GM06990 (cell line): Measurements from ENCODE around the gene PARVB.
A peak's percentile ranks its signal among the peaks of the same experiment; 100 is the strongest.

Source experiments
- DNase-seq: peaks from one replicate; pipeline ENCODE4 v3.0.0-alpha.2; 2011; ENCODE audit not compliant: insufficient read length; ENCODE audit errors: extremely low read depth
- H3K27me3 ChIP-seq: replicated peaks from 2 replicates; pipeline ENCODE4 v1.6.0; 2011; ENCODE audit warnings: low read length; ENCODE audit not compliant: control insufficient read depth, insufficient read depth
- H3K36me3 ChIP-seq: 2 replicates; pipeline ENCODE4 v1.5.1; 2011; ENCODE audit warnings: low read length; ENCODE audit not compliant: control insufficient read depth, insufficient read depth
- H3K4me3 ChIP-seq: replicated peaks from 2 replicates; pipeline ENCODE4 v1.5.1; 2011; ENCODE audit warnings: low read depth, mild to moderate bottlenecking, control low read depth, low read length
- CTCF ChIP-seq: IDR thresholded peaks from 2 replicates; pipeline ENCODE4 v1.5.1; 2011; ENCODE audit warnings: low read length, control low read depth, mild to moderate bottlenecking, inconsistent platforms; ENCODE audit not compliant: insufficient read depth, poor library complexity, severe bottlenecking

PARVB gene

DNA sequence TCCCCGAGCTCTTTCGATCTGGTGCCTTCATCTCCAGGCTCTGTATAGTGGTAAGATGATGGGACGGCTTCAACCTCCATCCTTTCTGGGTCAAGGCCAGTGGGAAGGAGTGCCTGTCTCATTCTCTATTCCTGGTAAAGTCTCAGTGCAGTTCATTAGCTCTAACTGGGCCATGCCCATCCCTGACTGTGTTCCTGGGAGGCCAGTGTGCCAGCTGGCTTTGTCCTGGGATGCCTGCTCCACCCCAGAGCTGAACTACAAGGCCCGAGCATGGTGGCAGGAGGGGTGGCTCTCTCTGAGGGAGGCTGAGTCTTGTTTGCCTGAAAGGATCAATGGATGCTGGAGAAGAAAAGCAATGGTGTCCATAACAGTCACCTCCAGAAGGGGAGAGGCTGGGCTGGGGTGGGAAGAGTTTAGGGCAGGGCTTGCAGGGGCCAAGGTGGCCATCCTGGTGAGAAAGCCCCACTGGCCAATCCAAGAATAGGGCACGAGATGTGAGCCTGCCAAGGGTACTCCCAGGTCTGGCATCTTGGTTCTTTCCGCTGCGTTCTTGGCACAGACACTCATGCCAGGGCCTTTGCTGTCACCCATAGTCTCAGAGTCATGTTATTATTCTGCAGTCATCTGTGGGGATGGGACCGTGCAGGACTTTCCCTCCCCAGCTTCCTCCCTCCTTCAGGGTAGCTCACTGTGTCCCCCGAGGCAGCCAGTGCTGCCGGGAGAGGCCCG, 60.1 kb downstream of the PARVB start:
- no peak for TF ChIP-seq CTCF
- Histone ChIP-seq H3K27me3 (no peaks in the 10 kb centered on the region), H3K4me3 (no peak overlapping the region), H3K36me3 (peaks cover 13% of the 10 kb centered on the region)
- DNase-seq = no peak

- Histone ChIP-seq H3K27me3 (no peaks in the 10 kb centered on the region), H3K4me3 (no peak overlapping the region), H3K36me3 (peaks cover 12% of the 10 kb centered on the region)
- peak; percentile 67 for TF ChIP-seq CTCF
- peak; percentile 34 for DNase-seq
Measured at GRCh38 chr22:44085743-44086270, 61.7 kb downstream of the PARVB start.

GRCh38 chr22:44086271-44087088, 62.4 kb downstream of the PARVB start:
- no peak for DNase-seq
- H3K36me3 ChIP-seq = peaks cover 10% of the 10 kb centered on the region
- H3K4me3 ChIP-seq = no peak overlapping the region
- no peak for TF ChIP-seq CTCF
- no peaks in the 10 kb centered on the region for H3K27me3 ChIP-seq

DNA sequence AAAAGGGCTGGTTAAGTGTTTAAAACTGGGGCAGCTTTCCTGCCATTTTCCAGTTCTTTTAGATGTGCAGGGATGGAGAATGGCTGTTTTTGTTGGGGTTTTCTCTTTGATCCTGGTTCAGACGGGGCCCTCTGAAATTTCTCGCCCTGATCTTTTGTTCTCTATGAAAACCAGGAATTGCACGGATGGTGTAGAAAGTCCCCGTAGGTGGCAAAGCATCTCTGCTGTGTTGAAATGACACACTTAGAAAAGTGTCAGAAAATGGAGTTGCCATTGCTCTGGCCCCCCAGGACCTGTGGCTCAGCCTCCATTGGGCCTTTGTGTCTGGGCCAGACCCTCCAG, 63.0 kb downstream of the PARVB start:
- no peak for DNase-seq
- TF ChIP-seq CTCF = no peak

GRCh38 chr22:44088976-44089570, 65.0 kb downstream of the PARVB start:
- no peak for DNase-seq
- peaks cover 9% of the 10 kb centered on the region for H3K36me3 ChIP-seq
- H3K27me3 ChIP-seq = no peaks in the 10 kb centered on the region
- no peak for TF ChIP-seq CTCF
- H3K4me3 ChIP-seq = no peak overlapping the region

More for the DNA sequence above, 63.0 kb downstream of the PARVB start:
- Histone ChIP-seq H3K36me3 (peaks cover 10% of the 10 kb centered on the region), H3K4me3 (no peak overlapping the region), H3K27me3 (no peaks in the 10 kb centered on the region)
